HEK293T (cell line): ENCODE results near the gene ZBTB3.

Experiments used
- CTCF ChIA-PET: fragments of 350-600 bp; formaldehyde crosslinking; extraction: SDS; loops from one replicate; lab custom pipeline; 2021; ENCODE audit warnings: antibody characterized with exemption, inconsistent platforms; lab: Yijun Ruan, JAX
- POLR2A ChIA-PET: fragments of 350-600 bp; formaldehyde crosslinking; extraction: SDS; loops from one replicate; lab custom pipeline; 2020; ENCODE audit warnings: antibody characterized with exemption, inconsistent platforms; lab: Yijun Ruan, JAX
- DNase-seq: peaks from one replicate; pipeline ENCODE4 v3.0.0; 2012; ENCODE audit warnings: mixed read lengths; ENCODE audit errors: extremely low spot score
- ARNT ChIP-seq: fragments of 450-650 bp; IDR thresholded peaks from 2 replicates; pipeline ENCODE4 v1.6.1; 2017; ENCODE audit warnings: mild to moderate bottlenecking
- BHLHE40 ChIP-seq: fragments of 450-650 bp; IDR thresholded peaks from 2 replicates; pipeline ENCODE4 v1.6.1; 2016; ENCODE audit warnings: mild to moderate bottlenecking, moderate library complexity, borderline replicate concordance
- CTBP1 ChIP-seq: fragments of 450-650 bp; IDR thresholded peaks from 2 replicates; pipeline ENCODE4 v1.6.1; 2016; ENCODE audit warnings: borderline replicate concordance
- ELF4 ChIP-seq: fragments of 450-650 bp; IDR thresholded peaks from 2 replicates; pipeline ENCODE4 v1.6.1; 2017; ENCODE audit warnings: antibody characterized with exemption
- FOXA1 ChIP-seq: fragments of 450-650 bp; IDR thresholded peaks from 2 replicates; pipeline ENCODE4 v1.6.1; 2016; ENCODE audit warnings: mild to moderate bottlenecking
- FOXK2 ChIP-seq: fragments of 450-650 bp; IDR thresholded peaks from 2 replicates; pipeline ENCODE4 v1.6.1; 2016; ENCODE audit warnings: mild to moderate bottlenecking
- FOXM1 ChIP-seq: fragments of 450-650 bp; IDR thresholded peaks from 2 replicates; pipeline ENCODE4 v1.6.1; 2017; ENCODE audit warnings: mild to moderate bottlenecking, borderline replicate concordance
- HDGF ChIP-seq: fragments of 450-650 bp; IDR thresholded peaks from 2 replicates; pipeline ENCODE4 v1.6.1; 2017; ENCODE audit warnings: antibody characterized with exemption, borderline replicate concordance
- L3MBTL2 ChIP-seq: fragments of 450-650 bp; conservative IDR thresholded peaks from 2 replicates; pipeline ENCODE4 v1.6.1; 2016; ENCODE audit warnings: mild to moderate bottlenecking
- LEF1 ChIP-seq: fragments of 450-650 bp; IDR thresholded peaks from 2 replicates; pipeline ENCODE4 v1.6.1; 2017; ENCODE audit warnings: mild to moderate bottlenecking, borderline replicate concordance
- NFRKB ChIP-seq: fragments of 450-650 bp; IDR thresholded peaks from 2 replicates; pipeline ENCODE4 v1.6.1; 2016; ENCODE audit warnings: mild to moderate bottlenecking, moderate library complexity
- SP1 ChIP-seq: fragments of 450-650 bp; IDR thresholded peaks from 2 replicates; pipeline ENCODE4 v1.6.1; 2017
- SUZ12 ChIP-seq: fragments of 450-650 bp; IDR thresholded peaks from 2 replicates; pipeline ENCODE4 v1.6.1; 2016; ENCODE audit warnings: mild to moderate bottlenecking
- TARDBP ChIP-seq: fragments of 450-650 bp; IDR thresholded peaks from 2 replicates; pipeline ENCODE4 v1.6.1; 2016
- ZNF384 ChIP-seq: fragments of 450-650 bp; IDR thresholded peaks from 2 replicates; pipeline ENCODE4 v1.6.1; 2016
- TF ChIP-seq, protein P1 (sequence below): fragments of 450-650 bp; IDR thresholded peaks from 2 replicates; pipeline ENCODE4 v1.6.1; 2016

ZBTB3 gene

DNA sequence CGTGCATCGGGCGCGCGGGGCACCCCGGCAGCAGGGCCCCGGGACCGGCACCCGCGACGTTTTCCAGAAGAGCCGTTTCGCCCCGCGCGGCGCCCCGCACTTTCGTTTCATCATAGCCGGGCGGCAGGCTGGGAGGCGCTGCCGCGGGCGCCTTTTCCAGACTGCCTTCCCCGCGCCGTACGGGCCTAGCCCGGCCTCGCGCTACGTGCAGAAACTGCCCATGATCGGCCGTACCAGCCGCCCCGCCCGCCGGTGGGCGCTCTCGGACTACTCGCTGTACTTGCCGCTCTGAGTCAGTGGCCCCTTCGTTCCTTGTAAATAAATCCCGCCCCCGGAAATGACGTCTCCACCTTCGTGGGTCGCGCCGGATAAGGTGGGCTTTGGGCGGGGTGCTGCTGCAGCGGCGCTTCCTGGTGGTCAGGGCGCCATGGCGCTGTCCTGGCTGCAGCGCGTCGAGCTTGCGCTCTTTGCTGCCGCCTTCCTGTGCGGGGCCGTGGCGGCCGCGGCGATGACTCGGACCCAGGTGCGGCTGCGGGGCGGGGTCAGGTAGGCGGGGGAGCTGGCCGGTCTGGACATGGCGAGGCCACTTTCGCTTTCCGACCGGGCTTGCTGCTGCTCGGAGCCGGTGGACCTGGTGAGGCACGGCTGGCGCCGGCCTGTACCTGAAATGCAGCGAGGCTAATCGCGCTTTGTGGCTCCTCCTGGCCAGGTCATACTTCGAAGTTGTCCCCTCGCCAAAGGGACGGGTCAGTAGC lies 33.2 kb upstream of the ZBTB3 start, which contains the start of gene TMEM179B:
Gene TMEM179B, plus strand, starts transcription at position 398 of the 755 bp plus-strand sequence. Its CDS starts 30 bp downstream, at position 428.
- POLR2A ChIA-PET = interaction anchor here (0.5 to 8.8 kb wide), 24 partner anchors 9 to 165 kb away, joined by 3 to 144 read pairs (median 6); partner anchors contain the start of genes B3GAT3, C11orf98, CSKMT and HNRNPUL2
- DNase-seq = peak; percentile 91
- CTCF ChIA-PET = interaction anchor here (0.5 to 2.0 kb wide), 25 partner anchors 10 to 1140 kb away, joined by 3 to 22 read pairs (median 5); partner anchors contain the start of genes BSCL2, GNG3, HNRNPUL2 and STX5
- TF ChIP-seq FOXM1 = 0 out of 2 replicates have a peak, but pooled peaks have one; percentile 4
- peak; percentile 81 for TF ChIP-seq ELF4
- peak; percentile 72 for TF ChIP-seq L3MBTL2
- no peak for TF ChIP-seq BHLHE40

DNA sequence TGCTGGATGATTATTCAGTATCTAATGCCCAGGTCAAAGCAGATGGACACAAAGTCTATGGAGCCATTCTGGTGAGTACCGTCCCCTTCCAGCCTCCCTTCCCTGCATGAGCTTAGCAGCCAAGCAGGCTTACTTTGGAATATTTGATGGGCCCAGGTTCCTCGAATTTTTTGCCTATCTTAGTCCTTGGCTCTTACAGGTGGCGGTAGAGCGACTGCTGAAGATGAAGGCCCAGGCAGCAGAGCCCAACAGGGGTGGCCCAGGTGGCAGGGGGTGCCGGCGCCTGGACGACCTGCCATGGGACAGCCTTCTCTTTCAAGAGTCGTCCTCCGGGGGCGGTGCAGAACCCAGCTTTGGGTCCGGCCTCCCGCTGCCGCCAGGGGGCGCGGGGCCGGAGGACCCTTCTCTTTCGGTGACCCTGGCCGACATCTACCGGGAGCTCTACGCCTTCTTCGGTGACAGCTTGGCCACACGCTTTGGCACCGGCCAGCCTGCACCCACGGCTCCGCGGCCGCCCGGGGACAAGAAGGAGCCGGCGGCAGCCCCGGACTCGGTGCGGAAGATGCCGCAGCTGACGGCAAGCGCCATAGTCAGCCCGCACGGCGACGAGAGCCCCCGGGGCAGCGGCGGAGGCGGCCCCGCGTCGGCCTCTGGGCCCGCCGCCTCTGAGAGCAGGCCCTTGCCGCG lies 32.5 kb upstream of the ZBTB3 start:
- ChIA-PET POLR2A (interaction anchor here (0.7 to 8.8 kb wide), 24 partner anchors 9 to 165 kb away, joined by 3 to 144 read pairs (median 6); partner anchors contain the start of genes B3GAT3, C11orf98, CSKMT and HNRNPUL2), CTCF (interaction anchor here (0.5 to 2.0 kb wide), 22 partner anchors 10 to 244 kb away, joined by 3 to 22 read pairs (median 6); partner anchors contain the start of genes BSCL2, GNG3, HNRNPUL2 and SLC3A2)
- TF ChIP-seq ZNF384 (no peak), ELF4 (no peak), CTBP1 (no peak), FOXA1 (no peak), HDGF (0 out of 2 replicates have a peak, but pooled peaks have one; percentile 20), L3MBTL2 (no peak), LEF1 (peak; percentile 93), FOXK2 (no peak), TARDBP (no peak), ARNT (no peak; the same call in 1 of the 2 replicates), FOXM1 (no peak)
- peak; percentile 82 for DNase-seq

DNA sequence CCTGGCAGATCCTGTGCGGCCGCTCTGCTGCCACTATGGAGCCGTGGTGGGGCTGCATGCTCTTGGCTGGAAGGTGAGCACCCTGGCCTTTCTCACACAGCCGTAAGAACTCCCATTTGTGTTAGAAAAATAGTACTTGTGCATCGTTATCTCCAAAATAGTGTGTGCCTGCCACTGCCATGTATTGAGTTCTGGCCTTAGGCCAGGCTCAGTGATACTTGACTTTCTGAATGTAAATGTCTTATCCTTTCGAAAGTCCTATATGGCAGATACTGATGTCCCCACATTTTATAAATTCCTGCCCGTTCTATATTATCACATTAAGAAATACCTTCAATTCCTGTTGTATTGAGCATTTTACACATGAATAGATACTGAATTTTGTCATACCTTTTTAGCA lies 28.8 kb upstream of the ZBTB3 start:
- TF ChIP-seq FOXM1 (no peak), SP1 (no peak), SUZ12 (no peak), TARDBP (no peak), NFRKB (no peak), ZNF384 (no peak), FOXK2 (no peak), ARNT (no peak), L3MBTL2 (no peak), BHLHE40 (no peak)
- DNase-seq = no peak
- POLR2A ChIA-PET = no interaction called here
- CTCF ChIA-PET = interaction anchor here (0.7 kb wide), 1 partner anchor 68 kb away, joined by 4 read pairs; no protein-coding TSS in a partner anchor

DNA sequence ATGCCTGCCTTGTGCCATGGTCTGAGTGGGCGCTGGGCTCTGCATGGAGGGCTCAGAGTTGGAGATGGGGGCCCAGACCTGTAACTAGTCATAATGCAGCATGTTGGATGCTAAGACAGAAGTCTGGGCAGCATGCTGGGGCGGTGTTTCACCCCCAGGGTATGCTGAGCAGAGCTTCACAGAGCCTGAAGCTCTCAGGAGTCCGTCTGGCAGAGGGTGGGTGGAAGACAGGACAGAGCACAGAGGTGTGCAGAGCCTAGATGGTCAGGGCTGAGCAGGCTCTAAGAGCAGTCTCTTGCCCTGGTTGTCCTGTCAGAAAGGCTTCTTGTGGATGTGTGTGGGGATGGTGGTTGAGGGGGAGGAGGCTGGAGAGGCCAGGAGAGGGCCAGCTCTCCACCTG lies 24.5 kb upstream of the ZBTB3 start:
- ChIA-PET POLR2A (interaction anchor here (1.1 kb wide), 1 partner anchor 9 kb away, joined by 5 read pairs; the partner anchor contains the start of gene TMEM179B), CTCF (no interaction called here)
- DNase-seq = no peak
- no peak for TF ChIP-seq FOXK2
- TF ChIP-seq NFRKB = no peak
- TF ChIP-seq, protein P1, sequence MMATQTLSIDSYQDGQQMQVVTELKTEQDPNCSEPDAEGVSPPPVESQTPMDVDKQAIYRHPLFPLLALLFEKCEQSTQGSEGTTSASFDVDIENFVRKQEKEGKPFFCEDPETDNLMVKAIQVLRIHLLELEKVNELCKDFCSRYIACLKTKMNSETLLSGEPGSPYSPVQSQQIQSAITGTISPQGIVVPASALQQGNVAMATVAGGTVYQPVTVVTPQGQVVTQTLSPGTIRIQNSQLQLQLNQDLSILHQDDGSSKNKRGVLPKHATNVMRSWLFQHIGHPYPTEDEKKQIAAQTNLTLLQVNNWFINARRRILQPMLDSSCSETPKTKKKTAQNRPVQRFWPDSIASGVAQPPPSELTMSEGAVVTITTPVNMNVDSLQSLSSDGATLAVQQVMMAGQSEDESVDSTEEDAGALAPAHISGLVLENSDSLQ = no peak

DNA sequence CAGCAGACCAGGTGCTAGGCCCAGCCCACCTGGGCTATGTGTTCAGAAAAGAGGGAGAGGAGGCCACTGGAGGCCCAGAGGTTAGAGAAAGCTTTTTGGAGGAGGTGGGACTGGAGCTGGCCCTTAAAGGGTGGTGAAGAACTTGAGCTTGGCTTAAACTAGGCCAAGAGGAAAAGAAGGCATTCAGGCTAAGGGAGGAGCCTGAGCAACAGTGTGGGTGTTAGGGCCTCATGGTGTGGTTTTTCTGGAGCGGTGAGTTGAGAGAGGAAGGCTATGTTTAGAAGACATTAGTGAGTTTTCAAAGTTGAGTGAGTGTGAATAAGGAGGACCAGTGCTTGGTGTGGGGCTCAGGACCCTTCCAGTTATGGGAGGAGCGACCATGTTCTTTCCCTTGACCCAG lies 23.4 kb upstream of the ZBTB3 start:
- TF ChIP-seq FOXM1 (no peak), ELF4 (no peak), HDGF (no peak), FOXK2 (no peak), SUZ12 (no peak), CTBP1 (no peak), L3MBTL2 (no peak), BHLHE40 (no peak), FOXA1 (no peak), LEF1 (no peak), TARDBP (no peak), NFRKB (no peak), ZNF384 (no peak), SP1 (no peak)
- TF ChIP-seq, protein P1 = no peak
- ChIA-PET POLR2A (interaction anchor here (0.7 to 1.0 kb wide), 2 partner anchors 9 to 79 kb away, joined by 3 to 6 read pairs; no protein-coding TSS in a partner anchor), CTCF (no interaction called here)
- DNase-seq = no peak

DNA sequence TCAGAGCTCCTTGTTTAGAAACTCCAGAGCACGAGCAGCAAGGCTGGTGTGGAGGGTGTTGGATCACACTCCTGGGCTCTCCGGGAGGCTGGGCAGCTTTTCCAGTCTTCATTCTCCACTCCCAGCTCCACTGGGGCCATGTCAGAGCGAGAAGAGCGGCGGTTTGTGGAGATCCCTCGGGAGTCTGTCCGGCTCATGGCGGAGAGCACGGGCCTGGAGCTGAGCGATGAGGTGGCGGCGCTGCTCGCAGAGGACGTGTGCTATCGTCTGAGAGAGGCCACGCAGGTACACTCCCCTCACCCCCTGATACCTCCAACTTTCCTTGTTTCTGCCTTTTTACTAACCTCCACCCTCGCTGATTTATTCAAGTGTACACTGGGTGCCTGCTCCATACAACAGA lies 21.7 kb upstream of the ZBTB3 start:
- no peak for DNase-seq
- ChIA-PET POLR2A (interaction anchor here (1.3 to 3.4 kb wide), 9 partner anchors 11 to 111 kb away, joined by 3 to 18 read pairs (median 6); partner anchors contain the start of genes C11orf98, CSKMT, HNRNPUL2 and TMEM179B), CTCF (interaction anchor here (1.1 to 1.8 kb wide), 2 partner anchors 11 to 380 kb away, joined by 3 to 8 read pairs; no protein-coding TSS in a partner anchor)
- TF ChIP-seq TARDBP (no peak), NFRKB (no peak), L3MBTL2 (no peak), FOXA1 (no peak), ELF4 (no peak)
